ENCODE data around the gene DNMT3A. TPM values are rescaled to one million over a fixed set of nuclear protein-coding genes. Genes with fewer than 3 reads are reported as not detected.

Gene DNMT3A
- total RNA-seq, 8 experiments from 2014 or later: 3.9 to 42.0 (median 29.9) TPM

- 66 to 100% (median 80%) methylated on average over 2 to 4 of the region's 4 CpGs for WGBS, 10 experiments
- Histone ChIP-seq H3K4me3 (no peak overlapping the region), H3K27ac (no peak overlapping the region), H3K4me1 (replicated peaks in 1 of 2) (peaks cover 0 to 7% of the 10 kb centered on the region in 2 donors)
- ATAC-seq (replicated peaks in 6 of 8): no peak
- in situ Hi-C loops (cut with MboI; ENCODE audit: low pct_unique_long_range_greater_than_20kb in 2 of 9, low sequenced_read_pairs in 9 of 9, unreplicated experiment in 9 of 9): no loop called here
Observed at GRCh38 chr2:25188405-25188804, 153.3 kb downstream of the DNMT3A start.

GRCh38 chr2:25187729-25188350 lies 153.9 kb downstream of the DNMT3A start:
- peak in 2 of 8 experiments; percentile 10 to 30 for ATAC-seq (replicated peaks in 6 of 8)
- no peak overlapping the region for H3K27ac ChIP-seq
- in situ Hi-C loops (cut with MboI; ENCODE audit: low pct_unique_long_range_greater_than_20kb in 2 of 9, low sequenced_read_pairs in 9 of 9, unreplicated experiment in 9 of 9): no loop called here
- H3K4me1 ChIP-seq (replicated peaks in 1 of 2): peaks cover 0 to 7% of the 10 kb centered on the region in 2 donors
- no peak overlapping the region for H3K4me3 ChIP-seq
- WGBS, 10 experiments: 33 to 88% (median 78%) methylated on average over 2 to 6 of the region's 11 CpGs; no CpG with 5 or more reads in 3 of the 10 experiments

GRCh38 chr2:25184254-25184653 lies 157.5 kb downstream of the DNMT3A start:
- in situ Hi-C loops (cut with MboI; ENCODE audit: low pct_unique_long_range_greater_than_20kb in 2 of 9, low sequenced_read_pairs in 9 of 9, unreplicated experiment in 9 of 9): no loop called here
- Histone ChIP-seq H3K27ac (no peak overlapping the region), H3K4me1 (replicated peaks in 1 of 2) (no peaks in the 10 kb centered on the region), H3K4me3 (no peak overlapping the region)
- WGBS, 10 experiments: 18 to 100% (median 67%) methylated on average over 1 to 5 of the region's 5 CpGs; no CpG with 5 or more reads in 1 of the 10 experiments
- ATAC-seq (replicated peaks in 6 of 8): peak in 1 of 8 experiments; percentile 64

DNA sequence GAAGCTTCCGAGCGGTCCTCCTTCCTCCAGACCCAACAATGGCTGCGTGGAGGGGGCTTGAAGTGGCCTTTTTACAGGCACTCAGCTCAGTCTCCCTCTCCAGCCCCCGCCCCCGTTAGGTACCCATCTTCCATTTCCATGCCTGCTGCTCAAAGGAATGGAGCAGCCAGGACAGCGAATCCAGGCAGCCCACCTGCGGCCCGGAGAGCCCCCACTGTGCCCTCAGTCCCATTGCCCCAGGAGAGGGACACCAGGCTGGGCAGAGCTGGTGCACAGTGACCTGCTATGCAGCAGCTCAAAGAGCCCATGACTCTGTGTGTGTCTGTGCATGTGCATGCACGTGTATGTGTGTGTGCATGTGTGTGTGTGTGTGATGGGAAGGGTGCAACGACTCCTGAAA lies 162.7 kb downstream of the DNMT3A start:
- 58 to 80% (median 67%) methylated on average over 1 to 7 of the region's 10 CpGs; no CpG with 5 or more reads in 7 of the 10 experiments for WGBS, 10 experiments
- in situ Hi-C loops (cut with MboI; ENCODE audit: low pct_unique_long_range_greater_than_20kb in 2 of 9, low sequenced_read_pairs in 9 of 9, unreplicated experiment in 9 of 9): no loop called here
- peaks cover 5 to 13% of the 10 kb centered on the region in 2 donors for H3K4me1 ChIP-seq (replicated peaks in 1 of 2)
- ATAC-seq (replicated peaks in 6 of 8): no peak
- no peak overlapping the region for H3K27ac ChIP-seq
- no peak overlapping the region for H3K4me3 ChIP-seq

Other genes starting within 250 kb of the DNMT3A start
- gene POMC, start 173.3 kb downstream of the DNMT3A start, total RNA-seq: 1 to 10 TPM in 1 of 8 experiments, under 1 TPM in 3, not detected in 4; 0.13 to 3.2 (median 0.51) TPM

Data from motor neuron (in vitro differentiated cells).